ENCODE results near the gene ZSWIM6.

GRCh38 chr5:61394793-61395192 is 62.7 kb downstream of the ZSWIM6 start:
- TF ChIP-seq CTCF (IDR thresholded peaks at IDR 0.05; ENCODE audit: poor library complexity) (no peak), EZH2phosphoT487 (IDR thresholded peaks at IDR 0.05; ENCODE audit: low read depth, severe bottlenecking, unreplicated experiment) (no peak), EZH2 (IDR thresholded peaks at IDR 0.05; ENCODE audit: borderline replicate concordance) (no peak)
